Stimulated activated CD8-positive, alpha-beta memory T cell treated with anti-CD3 and anti-CD28 coated beads, Interleukin-7, amount 100 ng/mL, for 48 hours (primary cell): Measurements from ENCODE around the gene ACD.

Experiments used
- DNase-seq, 2 donors: peaks; one replicate each; pipeline ENCODE4 v3.0.0-alpha.2; 2020; ENCODE audit warnings: low read depth in 1 of 2; ENCODE audit errors: extremely low read depth in 1 of 2

ACD gene

GRCh38 chr16:67676516-67676915 is 16.5 kb upstream of the ACD start:
- no peak for DNase-seq

GRCh38 chr16:67675999-67676398 is 15.9 kb upstream of the ACD start:
- DNase-seq: no peak

- no peak for DNase-seq
These were observed 15.5 kb upstream of the ACD start for GRCh38 chr16:67675579-67675935.

GRCh38 chr16:67674851-67675578 is 15.0 kb upstream of the ACD start:
- no peak for DNase-seq

- DNase-seq: no peak
These were observed 13.9 kb upstream of the ACD start for GRCh38 chr16:67673712-67674580.

- DNase-seq: no peak
These were observed 12.9 kb upstream of the ACD start for GRCh38 chr16:67672739-67673662.

- DNase-seq: no peak
These were observed 12.2 kb upstream of the ACD start for GRCh38 chr16:67672306-67672705.

- DNase-seq: no peak
These were observed 9.5 kb upstream of the ACD start for GRCh38 chr16:67669499-67670101.

- no peak for DNase-seq
These were observed 8.6 kb upstream of the ACD start for GRCh38 chr16:67668495-67669157.

GRCh38 chr16:67667817-67668494 is 7.9 kb upstream of the ACD start:
- peak; percentile 63 to 77 for DNase-seq

GRCh38 chr16:67667453-67667816 is 7.4 kb upstream of the ACD start:
- no peak for DNase-seq

- DNase-seq: peak; percentile 61 to 74
These were observed 6.7 kb upstream of the ACD start, which contains the start of the genes C16orf86 and ENKD1 for GRCh38 chr16:67666559-67667452. Gene C16orf86 (plus strand): TSS chr16:67666814. CDS start chr16:67666971, 157 bp downstream. Gene ENKD1 (minus strand): TSS chr16:67666750. CDS start chr16:67666442, 308 bp downstream.

GRCh38 chr16:67666032-67666551 is 6.0 kb upstream of the ACD start:
- no peak for DNase-seq

- no peak for DNase-seq
These were observed 5.5 kb upstream of the ACD start for GRCh38 chr16:67665598-67665997.

GRCh38 chr16:67664871-67665270 is 4.8 kb upstream of the ACD start:
- no peak for DNase-seq

GRCh38 chr16:67664258-67664657 is 4.2 kb upstream of the ACD start:
- DNase-seq: no peak

GRCh38 chr16:67663877-67664222 is 3.8 kb upstream of the ACD start:
- no peak for DNase-seq

- DNase-seq: no peak
These were observed 3.3 kb upstream of the ACD start for GRCh38 chr16:67663151-67663876.
